GM18502 (cell line): ENCODE measurements around the gene RAB7B.

ENCODE experiments used
- ATAC-seq: cut with Tn5 transposase; IDR thresholded peaks from one replicate; pipeline ENCODE4 v1.9.1; 2021; ENCODE audit warnings: mild to moderate bottlenecking; ENCODE audit not compliant: unreplicated experiment, poor library complexity

The RAB7B gene

DNA sequence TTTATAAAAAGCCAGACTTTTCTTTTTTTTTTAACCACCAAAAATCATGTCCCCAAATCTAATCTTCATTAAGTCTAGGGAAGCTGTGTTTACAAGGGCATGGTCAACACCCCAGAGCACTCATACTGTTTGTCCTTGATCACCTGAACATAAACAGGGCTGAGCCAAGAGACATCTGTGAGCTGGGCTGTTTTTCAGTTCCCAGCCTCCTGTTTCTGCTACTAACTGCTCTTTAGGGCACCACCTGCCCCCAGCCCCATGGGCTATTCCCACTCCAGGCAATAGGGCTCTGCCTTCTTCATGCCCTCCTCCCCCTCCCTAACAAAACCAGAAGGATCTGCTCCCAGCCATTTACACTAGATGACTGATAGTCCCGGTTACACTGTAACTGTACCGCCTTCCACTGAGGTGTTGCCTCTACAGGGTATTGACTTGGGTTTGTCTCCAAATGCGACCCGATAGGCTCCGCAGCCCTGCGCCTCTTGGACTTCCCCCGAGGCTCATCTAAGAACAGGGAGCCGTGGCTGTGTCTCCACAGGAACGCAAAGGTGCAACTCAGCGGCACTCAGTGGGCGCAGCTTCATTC, 48.3 kb downstream of the RAB7B start:
- ATAC-seq, result no peak

- ATAC-seq, result no peak
Observed at GRCh38 chr1:205951746-205952145, 51.4 kb downstream of the RAB7B start.

GRCh38 chr1:205950826-205951549, 52.2 kb downstream of the RAB7B start:
- no peak for ATAC-seq

- no peak for ATAC-seq
Observed at GRCh38 chr1:205950280-205950679, 52.9 kb downstream of the RAB7B start.

DNA sequence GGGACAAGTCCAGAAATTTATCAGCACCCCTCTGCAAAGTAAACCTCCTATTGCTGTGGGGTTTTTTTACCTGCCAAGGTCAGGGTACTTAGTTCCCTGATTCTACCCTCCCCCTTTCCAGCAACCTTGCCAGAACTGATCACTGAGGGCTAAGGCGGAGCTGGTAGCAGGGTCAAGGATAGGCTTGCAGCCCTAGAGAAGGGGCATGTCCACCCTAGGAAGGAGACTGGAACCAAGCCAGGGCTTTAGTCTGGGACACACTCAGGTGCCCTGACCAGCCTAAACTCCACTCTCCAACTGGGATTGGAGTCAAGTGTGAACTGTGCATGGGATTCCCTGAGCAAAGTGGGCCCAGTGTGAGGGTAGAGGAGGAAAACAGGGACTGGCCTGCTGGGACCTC, 53.4 kb downstream of the RAB7B start:
- ATAC-seq, result no peak

DNA sequence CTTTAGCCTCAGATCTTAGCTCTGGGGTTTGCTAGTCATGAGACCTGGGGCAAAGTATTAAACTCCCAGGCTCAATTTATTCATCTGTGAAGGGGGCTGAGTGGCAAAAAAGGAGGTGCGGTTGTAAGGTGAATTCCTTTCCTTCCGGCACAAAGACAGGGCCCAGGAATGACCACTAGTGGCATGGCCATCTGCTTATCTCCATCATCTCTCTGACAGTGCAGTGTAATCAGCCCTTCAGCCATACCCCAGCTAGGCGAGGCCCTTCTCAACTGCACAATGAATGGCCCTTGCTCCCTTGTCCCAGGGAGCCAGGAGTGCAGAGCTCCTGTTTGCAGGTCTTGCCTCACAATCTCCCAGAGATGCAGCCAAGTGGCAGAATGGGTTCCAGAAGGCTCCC, 54.3 kb downstream of the RAB7B start:
- ATAC-seq, result no peak

- ATAC-seq, result no peak
Observed at GRCh38 chr1:205948039-205948438, 55.2 kb downstream of the RAB7B start.

DNA sequence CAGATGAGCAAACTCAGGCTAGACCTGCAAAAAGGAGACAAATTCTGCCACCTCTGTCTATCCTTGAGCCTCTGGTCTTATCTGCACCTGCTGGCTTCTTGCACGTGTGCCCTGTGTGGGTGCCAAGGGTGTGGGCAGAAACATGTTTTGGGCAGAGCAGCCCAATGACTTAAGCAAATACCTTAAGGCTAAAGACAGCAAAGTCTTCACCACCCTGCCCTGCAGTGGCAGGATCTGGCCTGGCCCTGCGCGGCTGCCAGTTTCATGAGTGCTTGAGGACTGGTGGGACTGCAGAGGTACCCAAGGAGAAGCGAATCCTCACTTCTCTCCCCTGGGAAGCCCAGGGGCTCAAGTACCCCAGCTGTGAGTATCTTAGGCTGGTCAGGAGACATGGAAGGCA, 56.2 kb downstream of the RAB7B start:
- no peak for ATAC-seq

DNA sequence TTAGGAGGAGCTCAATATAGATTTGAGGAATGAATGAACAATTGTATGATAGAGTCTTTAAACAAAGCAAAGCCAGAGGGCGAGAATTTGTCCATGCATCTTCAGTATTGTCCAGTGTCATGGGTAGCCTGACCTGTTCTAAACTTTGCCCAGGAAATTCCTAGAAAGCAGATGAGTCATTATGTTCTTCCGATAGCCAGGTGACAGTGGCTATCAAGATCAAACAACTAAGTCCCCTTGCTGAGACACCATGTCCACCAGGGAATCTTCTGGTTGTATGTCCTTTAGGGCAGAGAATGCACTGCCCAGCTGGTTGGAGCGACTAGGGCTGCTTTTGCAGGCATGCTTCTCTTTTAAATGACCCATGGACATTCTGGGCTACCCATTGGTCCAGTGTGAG, 58.1 kb downstream of the RAB7B start:
- no peak for ATAC-seq

DNA sequence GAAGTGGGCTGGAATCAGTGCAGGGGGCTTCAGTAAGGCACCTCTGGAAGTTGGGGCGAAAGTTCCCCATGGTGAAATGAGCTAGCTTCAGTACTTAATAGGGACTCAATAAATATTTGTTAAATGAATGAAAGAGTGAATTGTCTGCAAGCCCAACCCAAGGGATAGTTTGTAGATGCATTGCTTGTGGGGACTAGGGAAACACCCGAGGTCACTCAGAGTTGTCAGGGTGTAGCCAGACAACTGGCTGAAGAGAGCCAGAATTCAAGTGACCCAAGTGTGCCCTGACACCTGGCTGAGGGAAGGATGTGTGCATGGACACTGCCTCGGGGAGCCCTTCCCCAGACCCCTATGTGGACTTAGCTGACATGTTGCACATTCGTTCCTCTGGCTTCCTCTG, 58.7 kb downstream of the RAB7B start:
- ATAC-seq, result no peak

DNA sequence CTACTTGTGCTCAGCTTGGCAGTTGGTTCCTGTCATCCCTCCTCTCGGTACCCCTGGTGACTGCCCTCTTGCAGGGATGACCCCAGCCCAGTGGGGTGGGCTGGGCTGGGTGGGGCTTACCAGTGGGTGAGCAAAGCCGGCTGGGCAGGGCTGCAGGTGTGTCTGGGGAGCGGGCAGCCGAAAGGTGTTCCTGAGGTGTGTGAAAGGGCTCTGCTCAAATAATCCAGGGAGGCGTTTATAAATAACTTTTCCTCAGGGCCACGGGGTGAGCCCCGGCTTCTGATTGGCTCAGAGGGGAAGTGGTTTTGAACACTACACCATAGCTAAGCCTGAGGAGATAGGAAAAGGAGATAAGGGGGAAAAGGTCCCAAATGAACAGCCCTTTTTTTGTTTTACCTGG, 60.0 kb downstream of the RAB7B start, which contains the start of gene SLC26A9:
Gene SLC26A9 (minus strand): TSS at position 212 of the 400 bp plus-strand sequence. CDS start 7,636 bp downstream, outside the sequence.
- no peak for ATAC-seq

DNA sequence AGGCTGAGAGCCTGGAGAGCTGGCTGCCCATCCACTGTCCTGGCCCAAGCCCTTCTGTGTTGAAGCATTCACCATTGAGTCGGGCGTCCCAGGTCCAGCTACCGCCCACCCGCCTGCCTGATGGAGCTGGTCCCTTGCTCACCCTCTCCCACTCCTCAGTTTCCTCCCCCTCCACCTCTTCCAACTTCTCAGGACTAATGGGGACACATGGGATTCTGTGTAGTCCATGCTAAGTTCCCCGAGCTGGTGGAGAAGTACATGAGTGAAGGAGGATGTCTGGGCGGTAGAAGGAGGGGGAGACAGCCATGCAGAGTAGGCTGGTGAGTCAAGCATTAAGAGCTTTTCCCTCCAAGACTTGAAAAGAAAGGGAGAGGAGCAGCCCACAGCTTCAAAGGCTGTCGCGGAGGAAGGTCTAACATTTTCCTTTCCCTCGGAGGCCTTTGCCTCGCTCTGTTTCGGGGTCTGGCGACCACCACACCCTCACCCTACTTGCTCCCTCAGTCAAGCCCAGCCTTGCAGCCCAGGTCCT, 60.5 kb downstream of the RAB7B start:
- no peak for ATAC-seq

DNA sequence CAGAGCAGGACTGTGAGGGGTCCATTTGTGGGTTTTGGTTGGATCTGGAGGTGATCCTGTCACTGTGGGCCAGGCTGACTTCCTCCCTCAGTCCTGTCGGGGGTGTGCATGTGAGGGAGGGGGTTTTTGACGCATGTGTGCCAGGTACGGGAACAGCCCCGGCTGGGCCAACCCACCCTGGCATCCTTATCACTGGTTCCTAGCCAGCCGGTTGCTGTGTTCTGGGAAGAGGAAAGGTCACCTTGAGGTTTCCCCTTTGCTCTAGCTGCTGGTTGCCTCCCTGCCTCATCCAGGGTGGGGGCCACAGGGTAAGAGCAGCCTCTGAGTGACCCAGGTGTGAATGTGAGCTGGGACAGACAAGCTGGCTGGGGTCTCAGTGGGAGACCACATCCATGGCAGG, 62.5 kb downstream of the RAB7B start:
- ATAC-seq, result no peak

DNA sequence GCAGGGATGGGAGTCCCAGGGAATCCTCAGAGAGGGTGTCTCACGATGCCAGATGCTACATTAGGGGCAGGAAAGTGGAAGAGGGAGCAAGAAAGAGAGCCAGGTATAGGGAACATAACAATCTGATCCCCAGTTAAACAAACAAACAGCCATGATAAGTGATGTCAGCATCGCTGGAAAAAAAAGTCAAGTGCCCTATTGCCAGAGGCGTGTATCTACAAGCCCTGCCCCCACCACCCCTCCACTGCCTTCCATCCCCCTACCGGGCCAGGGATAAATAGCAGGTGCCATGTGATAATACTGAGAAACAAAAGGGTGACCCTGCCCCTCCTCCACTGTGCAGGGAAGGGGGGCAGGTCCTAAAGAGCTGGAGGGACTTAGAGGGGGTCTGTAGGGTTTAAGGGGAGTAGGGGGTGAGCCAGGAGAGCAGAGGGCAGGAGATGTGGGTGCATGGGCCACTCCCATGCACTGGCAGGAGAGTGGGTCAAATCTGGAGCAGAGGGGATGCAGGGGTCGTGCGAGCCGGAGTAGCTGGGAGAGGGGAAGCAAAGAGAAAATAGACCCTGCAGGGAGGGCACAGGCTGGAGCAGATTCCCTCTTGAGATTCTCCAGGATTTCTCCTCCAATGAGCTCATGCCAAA, 63.4 kb downstream of the RAB7B start:
- ATAC-seq, result no peak

GRCh38 chr1:205938682-205939081, 64.5 kb downstream of the RAB7B start:
- no peak for ATAC-seq

DNA sequence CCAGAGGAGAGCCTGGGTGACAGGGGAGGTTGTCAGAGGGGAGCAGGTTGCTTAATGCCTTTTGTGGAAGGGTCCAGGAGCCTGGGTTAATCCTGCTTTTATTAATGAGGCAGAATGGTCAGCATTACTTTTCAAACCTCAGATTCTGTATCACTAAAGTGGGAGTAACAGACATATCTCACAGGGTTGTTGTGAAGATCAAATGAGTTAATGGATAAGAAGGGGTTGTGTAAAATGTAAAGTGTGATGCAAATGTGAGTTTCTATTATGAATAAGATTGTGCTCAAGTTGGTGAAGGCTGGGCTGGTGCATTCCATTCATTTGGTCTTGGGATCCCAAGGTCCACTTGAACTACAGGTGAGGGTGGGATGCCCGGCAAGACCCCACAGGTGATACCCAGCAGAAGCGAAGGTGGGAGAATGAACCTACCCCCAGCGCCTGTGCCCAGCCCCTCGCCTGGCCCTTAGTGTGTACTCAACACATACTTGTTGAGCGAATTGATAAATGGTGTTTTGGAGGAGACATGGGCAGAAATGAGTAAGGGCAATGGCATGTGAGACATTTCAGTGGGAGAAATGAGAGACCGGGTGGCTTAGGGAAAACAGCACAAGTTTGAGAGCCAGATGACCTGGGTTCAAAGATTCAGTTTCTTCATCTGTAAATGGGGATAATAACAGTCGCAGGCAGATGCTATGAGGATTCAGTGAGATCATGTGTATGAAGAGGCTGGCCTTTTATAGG, 66.2 kb downstream of the RAB7B start:
- no peak for ATAC-seq

GRCh38 chr1:205936311-205936710, 66.9 kb downstream of the RAB7B start:
- ATAC-seq, result no peak

- no peak for ATAC-seq
Observed at GRCh38 chr1:205935869-205936268, 67.3 kb downstream of the RAB7B start.

- ATAC-seq, result no peak
Observed at GRCh38 chr1:205934788-205935187, 68.4 kb downstream of the RAB7B start.

DNA sequence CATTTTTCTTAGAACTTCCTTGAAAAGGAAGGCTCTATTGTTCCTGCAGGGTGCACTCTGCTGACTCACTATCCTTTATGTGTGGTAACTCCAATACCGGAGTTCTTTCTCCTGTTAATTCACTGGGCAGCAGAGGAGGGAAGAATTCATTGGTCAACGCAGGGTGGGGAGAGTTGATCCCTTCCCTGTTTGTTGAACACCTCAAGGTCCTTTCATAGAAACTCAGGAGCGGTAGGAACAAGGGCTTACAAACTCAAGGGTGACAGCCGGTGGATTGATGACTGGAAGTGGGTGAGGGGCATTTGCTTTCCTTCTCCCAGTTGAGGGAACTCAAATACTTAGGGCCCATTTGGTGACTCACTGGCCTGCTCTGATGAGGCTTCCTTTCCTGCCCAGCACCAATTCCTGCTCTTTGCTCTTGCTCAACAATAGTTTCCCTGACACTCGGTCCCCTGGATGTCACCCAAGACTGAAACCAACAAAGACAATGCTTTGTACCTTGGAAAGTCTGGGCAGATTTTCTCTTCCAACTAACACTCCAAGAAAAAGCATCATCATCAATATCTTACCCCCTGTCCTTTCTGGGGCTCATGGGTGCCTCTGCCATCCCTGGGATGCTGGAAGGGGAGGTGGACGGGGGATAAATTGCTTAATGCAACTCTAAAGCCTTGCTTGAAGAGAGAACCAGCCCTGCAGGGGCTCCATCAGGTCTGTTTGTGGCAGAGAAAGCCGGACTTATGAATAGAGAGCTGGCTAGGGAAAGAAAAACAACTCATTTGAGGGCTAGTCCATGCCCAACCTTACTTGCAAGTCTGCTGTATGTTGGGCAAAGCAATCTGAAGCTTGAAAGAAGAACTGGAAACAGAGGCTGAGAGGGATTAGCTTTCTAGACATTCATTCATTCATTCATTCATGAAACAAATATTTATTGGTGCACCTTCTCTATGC, 69.2 kb downstream of the RAB7B start:
- no peak for ATAC-seq
